GM19240 (cell line): ENCODE results near the gene MYO18B.
"Not testable (repeated sequence)": the region's sequence is repeated elsewhere in the genome, so short reads cannot be mapped to it uniquely, and the experiment has no call there.

Experiments
- DNase-seq: peaks from one replicate; pipeline ENCODE4 v3.0.0; 2011; ENCODE audit warnings: low spot score; ENCODE audit not compliant: insufficient read length

The MYO18B gene

GRCh38 chr22:25979968-25980367, 238.0 kb downstream of the MYO18B start:
- no peak for DNase-seq

GRCh38 chr22:25984911-25985310, 242.9 kb downstream of the MYO18B start:
- not testable (repeated sequence) for DNase-seq

- DNase-seq: no peak
These were observed 246.0 kb downstream of the MYO18B start for GRCh38 chr22:25987948-25988347.

GRCh38 chr22:25990940-25991339, 249.0 kb downstream of the MYO18B start:
- DNase-seq: no peak

GRCh38 chr22:25992331-25992730, 250.3 kb downstream of the MYO18B start:
- DNase-seq: no peak

GRCh38 chr22:25996669-25997068, 254.7 kb downstream of the MYO18B start:
- no peak for DNase-seq

GRCh38 chr22:25997886-25998775, 256.1 kb downstream of the MYO18B start:
- no peak for DNase-seq

- no peak for DNase-seq
These were observed 260.5 kb downstream of the MYO18B start for GRCh38 chr22:26002456-26002855.

- DNase-seq: no peak
These were observed 262.5 kb downstream of the MYO18B start for GRCh38 chr22:26004477-26004876.

- no peak for DNase-seq
These were observed 266.6 kb downstream of the MYO18B start for GRCh38 chr22:26008587-26008986.

GRCh38 chr22:26016916-26017315, 274.9 kb downstream of the MYO18B start:
- no peak for DNase-seq

- no peak for DNase-seq
These were observed 275.9 kb downstream of the MYO18B start for GRCh38 chr22:26017932-26018331.

GRCh38 chr22:26019596-26019995, 277.6 kb downstream of the MYO18B start:
- DNase-seq: no peak

GRCh38 chr22:26021516-26021915, 279.5 kb downstream of the MYO18B start:
- no peak for DNase-seq

GRCh38 chr22:26023104-26023775, 281.3 kb downstream of the MYO18B start:
- DNase-seq: no peak

- no peak for DNase-seq
These were observed 283.6 kb downstream of the MYO18B start for GRCh38 chr22:26025626-26026025.

- no peak for DNase-seq
These were observed 285.4 kb downstream of the MYO18B start for GRCh38 chr22:26027341-26027740.

- DNase-seq: no peak
These were observed 289.7 kb downstream of the MYO18B start for GRCh38 chr22:26031641-26032040.

- no peak for DNase-seq
These were observed 291.1 kb downstream of the MYO18B start for GRCh38 chr22:26033071-26033470.

- DNase-seq: no peak
These were observed 291.6 kb downstream of the MYO18B start for GRCh38 chr22:26033586-26033985.

- DNase-seq: no peak
These were observed 293.5 kb downstream of the MYO18B start for GRCh38 chr22:26035523-26035922.

- no peak for DNase-seq
These were observed 296.4 kb downstream of the MYO18B start for GRCh38 chr22:26038365-26038764.

GRCh38 chr22:26041931-26042330, 299.9 kb downstream of the MYO18B start:
- DNase-seq: no peak
